Stimulated activated CD8-positive, alpha-beta memory T cell treated with anti-CD3 and anti-CD28 coated beads, Interleukin-15, amount 100 ng/mL, for 48 hours (primary cell): ENCODE measurements around the gene TAF13.
A peak's percentile ranks its signal among the peaks of the same experiment; 100 is the strongest.

Source experiments
- DNase-seq, 2 donors: peaks; one replicate each; pipeline ENCODE4 v3.0.0-alpha.2; 2020; ENCODE audit warnings: low read depth in 2 of 2

TAF13 gene

GRCh38 chr1:109075531-109076490 lies at the start of gene TAF13:
TSS of gene TAF13 (minus strand) at chr1:109076003. CDS start at chr1:109075947, 56 bp downstream.
- peak; percentile 87 to 88 for DNase-seq

GRCh38 chr1:109120356-109120755 lies 44.6 kb upstream of the TAF13 start:
- DNase-seq: no peak

- no peak for DNase-seq
These were observed 42.3 kb upstream of the TAF13 start for GRCh38 chr1:109118089-109118488.

- DNase-seq: no peak
These were observed 40.5 kb upstream of the TAF13 start for GRCh38 chr1:109116286-109116685.

GRCh38 chr1:109115685-109116084 lies 39.9 kb upstream of the TAF13 start:
- no peak for DNase-seq

GRCh38 chr1:109114342-109114674 lies 38.5 kb upstream of the TAF13 start:
- DNase-seq: no peak

GRCh38 chr1:109113590-109114341 lies 38.0 kb upstream of the TAF13 start, which contains the start of gene ELAPOR1:
TSS of gene ELAPOR1 (plus strand) at chr1:109114115. CDS start at chr1:109114184, 69 bp downstream.
- DNase-seq: peak; percentile 69

GRCh38 chr1:109112652-109113285 lies 37.0 kb upstream of the TAF13 start:
- DNase-seq: peak; percentile 81 to 83

- no peak for DNase-seq
These were observed 36.4 kb upstream of the TAF13 start for GRCh38 chr1:109112056-109112651.

GRCh38 chr1:109111386-109112055 lies 35.7 kb upstream of the TAF13 start:
- no peak for DNase-seq

GRCh38 chr1:109109906-109110305 lies 34.1 kb upstream of the TAF13 start:
- DNase-seq: no peak

GRCh38 chr1:109107785-109108184 lies 32.0 kb upstream of the TAF13 start:
- DNase-seq: no peak

GRCh38 chr1:109105881-109106280 lies 30.1 kb upstream of the TAF13 start:
- no peak for DNase-seq

GRCh38 chr1:109104364-109105151 lies 28.8 kb upstream of the TAF13 start:
- DNase-seq: no peak

GRCh38 chr1:109099938-109100773 lies 24.4 kb upstream of the TAF13 start:
- peak; percentile 92 to 93 for DNase-seq

GRCh38 chr1:109096120-109096519 lies 20.3 kb upstream of the TAF13 start:
- DNase-seq: no peak

GRCh38 chr1:109095631-109096030 lies 19.8 kb upstream of the TAF13 start:
- DNase-seq: no peak

GRCh38 chr1:109094871-109095270 lies 19.1 kb upstream of the TAF13 start:
- no peak for DNase-seq

- no peak for DNase-seq
These were observed 18.6 kb upstream of the TAF13 start for GRCh38 chr1:109094377-109094803.

- DNase-seq: no peak
These were observed 16.0 kb upstream of the TAF13 start for GRCh38 chr1:109091839-109092193.
